Middle frontal gyrus (tissue), 1 donor: ENCODE data around the gene ZNF467.

ENCODE experiments used
- DNase-seq: peaks from one replicate; pipeline ENCODE4 v3.0.0-alpha.2; 2015; ENCODE audit warnings: low spot score; ENCODE audit errors: extremely low spot score

The ZNF467 gene

DNA sequence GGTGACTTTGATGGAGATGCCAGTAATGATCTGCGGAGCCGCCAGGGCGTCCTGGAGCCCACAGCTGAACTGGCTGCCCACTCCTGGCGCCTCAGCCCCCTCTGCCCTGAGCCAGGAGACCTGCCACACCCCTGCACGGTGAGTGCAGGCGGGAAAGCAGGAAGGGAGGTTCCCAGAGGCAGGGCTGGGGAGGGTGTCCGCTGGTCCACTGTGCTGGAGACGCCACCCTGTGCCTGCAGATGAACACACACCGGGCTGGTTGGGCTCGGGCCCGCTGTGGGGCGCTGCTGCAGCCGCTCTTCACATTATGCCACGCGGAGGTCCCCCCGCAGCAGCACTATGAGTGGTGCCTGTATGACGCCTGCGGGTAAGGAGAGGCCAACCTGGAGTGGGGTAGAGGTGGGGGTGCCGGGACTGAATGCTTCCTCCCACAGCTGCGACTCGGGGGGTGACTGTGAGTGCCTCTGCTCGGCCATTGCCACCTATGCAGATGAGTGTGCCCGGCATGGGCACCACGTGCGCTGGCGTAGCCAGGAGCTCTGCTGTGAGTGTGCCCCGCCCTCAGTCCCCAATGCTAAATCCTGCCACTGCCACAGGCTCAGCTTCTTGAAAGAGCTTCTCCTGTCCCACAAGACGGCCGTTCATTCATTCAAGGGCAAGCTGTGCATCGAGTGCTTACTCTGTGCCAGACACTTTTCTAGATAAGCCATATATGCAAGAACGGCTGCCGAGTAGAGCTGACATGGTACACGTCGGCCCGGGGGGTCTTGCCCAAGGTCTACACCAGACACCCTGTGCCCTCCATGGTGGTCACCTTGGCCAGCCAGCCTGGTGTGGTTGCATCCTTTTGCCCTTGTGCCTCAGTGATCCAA lies 14.3 kb upstream of the ZNF467 start:
- no peak for DNase-seq

- DNase-seq = no peak
Observed at GRCh38 chr7:149785983-149786382, 12.6 kb upstream of the ZNF467 start.

DNA sequence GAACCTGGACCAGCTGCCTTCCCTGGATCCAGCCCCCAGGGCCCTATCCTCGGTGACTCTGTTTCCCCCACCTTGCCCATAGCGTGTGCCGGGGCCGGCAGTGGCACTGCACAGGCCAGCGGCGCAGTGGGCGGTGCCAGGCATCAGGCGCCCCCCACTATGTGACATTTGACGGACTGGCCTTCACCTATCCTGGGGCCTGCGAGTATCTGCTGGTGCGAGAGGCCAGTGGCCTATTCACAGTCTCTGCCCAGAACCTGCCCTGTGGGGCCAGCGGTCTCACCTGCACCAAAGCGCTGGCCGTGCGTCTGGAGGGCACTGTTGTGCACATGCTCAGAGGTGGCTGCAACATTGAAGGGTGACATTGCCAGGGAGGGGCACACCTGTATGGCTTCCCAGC lies 12.0 kb upstream of the ZNF467 start:
- no peak for DNase-seq

- no peak for DNase-seq
Observed at GRCh38 chr7:149784251-149784608, 10.8 kb upstream of the ZNF467 start.

- no peak for DNase-seq
Observed at GRCh38 chr7:149783386-149784250, 10.2 kb upstream of the ZNF467 start.

- no peak for DNase-seq
Observed at GRCh38 chr7:149782682-149783345, 9.4 kb upstream of the ZNF467 start.

GRCh38 chr7:149781921-149782320 lies 8.5 kb upstream of the ZNF467 start:
- DNase-seq = no peak

GRCh38 chr7:149780636-149781419 lies 7.4 kb upstream of the ZNF467 start:
- no peak for DNase-seq

DNA sequence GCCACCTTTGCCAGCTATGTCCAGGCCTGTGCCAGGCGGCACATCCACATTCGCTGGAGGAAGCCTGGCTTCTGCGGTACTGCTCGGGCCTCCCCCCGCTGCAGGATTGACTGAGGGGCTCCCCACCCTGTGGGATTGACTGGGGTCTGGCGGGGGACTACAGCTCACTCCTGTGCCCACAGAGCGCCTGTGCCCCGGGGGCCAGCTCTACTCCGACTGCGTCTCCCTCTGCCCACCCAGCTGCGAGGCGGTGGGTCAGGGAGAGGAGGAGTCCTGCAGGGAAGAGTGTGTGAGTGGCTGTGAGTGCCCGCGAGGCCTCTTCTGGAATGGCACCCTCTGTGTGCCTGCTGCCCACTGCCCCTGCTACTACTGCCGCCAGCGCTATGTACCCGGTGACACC lies 6.7 kb upstream of the ZNF467 start:
- no peak for DNase-seq

DNA sequence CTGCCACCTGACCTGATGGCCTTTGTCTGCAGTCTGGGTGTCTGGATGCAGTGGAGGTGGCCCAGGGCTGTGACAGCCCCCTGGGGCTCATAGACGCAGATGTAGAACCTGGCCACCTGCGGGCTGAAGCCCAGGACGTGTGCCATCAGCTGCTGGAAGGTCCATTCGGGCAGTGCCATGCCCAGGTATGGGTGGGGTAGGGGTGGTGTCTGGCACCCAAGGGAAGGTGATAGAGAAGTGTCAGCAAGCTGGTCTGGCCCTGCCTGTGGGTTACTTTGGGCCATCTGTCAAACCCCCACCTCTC lies 6.1 kb upstream of the ZNF467 start:
- DNase-seq = no peak

DNA sequence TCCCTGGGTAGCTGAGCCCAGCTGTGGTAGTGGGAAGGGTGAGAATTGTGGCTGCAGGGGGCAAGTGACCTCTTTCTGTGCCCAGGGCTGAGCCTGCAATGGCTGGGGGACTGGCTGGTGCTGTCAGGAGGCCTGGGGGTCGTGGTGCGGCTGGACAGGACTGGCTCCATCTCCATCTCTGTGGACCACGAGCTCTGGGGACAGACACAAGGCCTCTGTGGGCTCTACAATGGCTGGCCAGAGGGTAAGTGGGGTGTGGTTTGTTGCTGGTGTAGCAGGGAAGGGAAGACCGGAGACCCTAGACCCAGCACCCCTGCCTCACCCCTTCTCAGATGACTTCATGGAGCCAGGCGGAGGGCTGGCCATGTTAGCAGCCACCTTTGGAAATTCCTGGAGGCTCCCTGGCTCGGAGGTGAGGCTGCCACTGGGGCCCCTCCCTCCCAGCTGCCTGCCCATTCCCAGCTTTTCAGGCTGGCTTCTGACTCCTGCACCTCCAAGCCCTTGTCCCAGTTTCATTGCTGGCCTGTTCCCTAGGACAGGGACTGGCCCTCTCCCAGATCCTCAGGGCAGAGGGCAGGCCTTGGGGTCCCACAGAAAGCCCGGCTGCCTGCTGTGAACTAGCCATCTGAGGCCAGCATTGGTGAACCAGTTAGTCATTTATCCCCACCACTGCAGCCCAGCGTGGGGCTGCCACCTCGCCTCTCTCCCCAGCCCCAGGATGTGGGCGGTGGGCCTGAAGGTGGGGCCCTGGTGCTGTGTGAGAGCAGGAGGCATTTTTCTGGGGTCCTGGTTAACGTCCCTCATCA lies 5.5 kb upstream of the ZNF467 start:
- no peak for DNase-seq

DNA sequence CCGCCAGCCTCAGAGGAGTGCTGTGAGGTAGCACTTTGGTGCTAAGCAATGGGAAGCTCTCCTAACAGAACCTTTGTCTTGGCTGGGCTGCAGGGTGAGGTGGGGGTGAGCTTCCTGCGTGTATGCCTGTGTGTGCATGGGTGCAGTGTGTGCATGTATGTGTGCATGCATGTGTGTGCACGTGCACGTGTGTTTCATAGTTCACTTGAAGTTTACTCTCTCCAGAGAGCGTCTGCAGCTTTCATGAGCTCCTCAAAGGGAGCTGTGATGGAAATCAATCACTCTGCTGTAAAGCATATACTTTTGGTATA lies 4.9 kb upstream of the ZNF467 start:
- no peak for DNase-seq

GRCh38 chr7:149777551-149778326 lies 4.4 kb upstream of the ZNF467 start:
- DNase-seq = no peak

DNA sequence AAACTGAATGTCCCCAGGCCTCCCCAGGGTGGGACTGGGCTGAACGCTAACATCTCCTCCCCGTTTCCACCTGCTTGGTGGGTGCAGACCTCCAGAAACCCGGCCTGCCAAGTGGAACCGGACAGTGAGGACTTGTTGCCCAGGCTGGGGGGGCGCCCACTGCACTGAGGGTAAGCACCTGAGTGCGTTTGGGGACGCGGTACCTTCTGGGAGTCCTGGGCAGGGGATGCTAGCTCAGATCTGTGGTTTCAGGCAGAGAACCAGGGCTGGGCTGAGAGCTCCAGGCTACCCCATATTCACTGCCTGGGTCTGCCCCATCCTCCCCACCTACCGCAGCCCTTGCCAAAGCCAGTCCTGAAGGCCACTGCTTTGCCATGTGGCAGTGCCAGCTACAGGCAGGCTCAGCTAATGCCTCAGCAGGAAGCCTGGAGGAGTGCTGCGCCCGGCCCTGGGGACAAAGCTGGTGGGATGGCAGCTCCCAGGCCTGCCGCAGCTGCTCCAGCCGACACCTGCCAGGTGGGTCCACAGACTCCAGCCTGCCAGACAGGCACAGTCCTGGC lies 3.5 kb upstream of the ZNF467 start:
- DNase-seq = no peak

- no peak for DNase-seq
Observed at GRCh38 chr7:149776289-149776688, 2.9 kb upstream of the ZNF467 start.

DNA sequence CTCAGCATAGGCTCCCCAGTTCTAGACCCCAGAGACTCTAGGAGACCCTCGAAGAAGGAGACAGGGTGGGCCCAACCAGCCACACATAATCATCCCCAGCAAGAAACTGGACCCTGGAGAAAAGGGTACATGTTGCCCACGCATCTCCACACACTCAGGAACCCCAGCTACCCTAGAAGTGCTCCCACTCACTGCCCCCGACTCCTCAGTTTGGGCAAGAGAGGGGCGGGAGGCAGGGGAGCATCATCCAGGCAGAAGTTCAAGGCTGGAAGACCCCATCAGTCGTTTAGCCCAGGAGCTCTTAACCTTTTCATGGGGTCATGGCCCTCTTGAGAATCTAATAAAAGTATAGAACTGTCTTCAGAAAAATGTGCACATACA lies 1.8 kb upstream of the ZNF467 start:
- DNase-seq = no peak

DNA sequence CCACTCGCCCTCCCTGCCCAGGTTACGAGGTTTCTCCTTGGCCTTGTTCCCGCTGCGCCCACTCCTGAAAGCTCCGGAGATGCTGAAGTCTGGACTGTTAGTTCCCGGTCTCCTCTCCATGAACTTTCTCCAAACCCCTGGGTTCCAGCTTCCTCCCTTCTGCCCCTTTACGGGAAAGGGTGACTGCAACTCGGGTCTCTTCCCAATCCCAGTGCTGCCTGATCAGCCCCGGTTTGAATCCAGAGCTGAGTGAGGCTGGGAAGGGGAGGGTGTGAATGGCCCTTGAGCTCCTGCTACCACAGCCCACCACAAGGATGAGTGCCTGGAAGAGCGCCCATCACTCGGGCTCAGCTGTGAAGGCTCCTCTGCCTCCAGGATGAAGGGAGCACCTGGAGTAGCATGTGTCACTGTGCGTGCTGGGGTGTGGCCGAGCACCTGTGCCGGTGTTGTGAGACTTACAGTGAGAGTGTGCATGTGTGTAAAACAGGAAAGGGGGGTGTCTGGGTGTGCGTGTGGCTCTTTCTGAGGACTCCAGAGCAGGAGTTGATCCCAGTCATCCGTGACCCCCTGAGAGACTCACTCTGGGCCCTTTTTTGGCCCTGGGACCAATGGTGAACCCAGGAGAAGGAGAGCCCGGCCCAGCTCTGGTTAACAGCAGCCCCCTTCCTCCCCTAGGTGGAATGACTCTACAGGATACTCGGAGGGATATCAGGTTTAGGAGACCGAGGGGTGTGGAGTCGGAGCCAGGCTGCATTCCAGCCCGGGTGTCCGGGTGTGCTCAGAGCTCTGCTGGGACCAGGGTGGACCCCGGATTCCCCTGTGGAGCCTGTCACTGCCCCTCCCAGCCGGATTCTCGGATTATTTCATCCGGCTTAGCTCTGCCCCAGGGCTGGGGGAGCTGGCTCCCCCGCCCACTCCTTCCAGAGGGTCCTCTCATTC lies 1.1 kb upstream of the ZNF467 start:
- DNase-seq = no peak

GRCh38 chr7:149772956-149773434 lies 393 bp downstream of the ZNF467 start:
- DNase-seq = no peak
